Lung microvascular endothelial cell (primary cell): ENCODE results near the gene MAPK6. TPM values are rescaled to one million over a fixed set of nuclear protein-coding genes. Genes with fewer than 3 reads are reported as not detected.
"Not testable (repeated sequence)": the region's sequence is repeated elsewhere in the genome, so short reads cannot be mapped to it uniquely, and the experiment has no call there.

ENCODE experiments used
- DNase-seq, 2 donors: peaks; one replicate each; pipeline versions ENCODE4 v3.0.0 to v3.0.0-alpha.2; 2010; ENCODE audit warnings: low read depth in 2 of 2
- total RNA-seq: library from RNA; depleted of rRNA; stranded (reverse); fragments of >200 nt; gene quantifications from 2 replicates; pipeline ENCODE4 v1.2.1, GENCODE V29; 2014

The MAPK6 gene
- total RNA-seq, 1 donor from 2014 or later, result 24.6 TPM

DNA sequence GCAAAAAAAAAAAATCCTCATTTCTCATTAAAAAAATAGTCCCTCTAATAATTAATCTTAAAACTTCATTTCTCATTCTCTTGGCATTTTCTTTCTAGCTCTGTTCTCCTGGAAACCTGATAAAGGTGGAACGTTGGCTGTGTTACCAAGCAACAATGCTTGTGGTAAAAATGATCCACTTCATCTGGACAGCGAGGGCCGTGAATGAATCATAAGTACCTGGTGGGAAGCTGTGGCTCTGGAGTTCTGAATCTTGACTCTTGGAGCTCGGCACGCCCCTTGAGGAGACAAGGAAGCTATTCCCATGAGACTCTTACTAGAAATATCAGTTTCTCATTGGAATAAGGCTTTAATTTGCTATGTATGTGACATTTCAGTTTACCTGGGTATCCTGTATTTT, 61.0 kb downstream of the MAPK6 start:
- no peak for DNase-seq

- DNase-seq, result no peak
Observed at GRCh38 chr15:52080706-52081392, 61.8 kb downstream of the MAPK6 start.

GRCh38 chr15:52082197-52083036, 63.4 kb downstream of the MAPK6 start:
- no peak for DNase-seq

GRCh38 chr15:52083037-52083359, 64.0 kb downstream of the MAPK6 start:
- DNase-seq, result not testable (repeated sequence)

GRCh38 chr15:52083603-52084002, 64.6 kb downstream of the MAPK6 start:
- no peak for DNase-seq

DNA sequence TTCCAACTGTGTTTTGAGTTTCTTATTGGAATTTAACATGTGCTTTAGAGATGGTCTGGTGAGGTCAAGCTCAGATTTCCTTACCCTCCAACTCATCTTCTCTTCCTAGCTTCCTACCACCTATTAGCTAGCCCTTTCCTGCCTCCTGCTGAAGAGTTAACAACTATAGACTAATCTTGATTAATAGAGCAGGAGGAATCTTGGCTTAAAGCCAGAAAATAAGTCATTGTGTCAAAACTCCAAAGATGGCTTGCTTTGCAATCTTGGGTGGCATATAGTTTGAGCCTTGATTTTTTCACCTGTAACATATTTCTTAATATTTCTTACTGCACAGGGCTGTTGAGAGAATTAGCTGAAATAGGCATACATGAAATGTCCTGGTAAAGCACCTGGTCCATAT, 66.3 kb downstream of the MAPK6 start:
- peak in 1 of 2 donors; percentile 49 for DNase-seq

GRCh38 chr15:52086011-52086786, 67.2 kb downstream of the MAPK6 start:
- no peak for DNase-seq

GRCh38 chr15:52090193-52090592, 71.2 kb downstream of the MAPK6 start:
- no peak for DNase-seq

DNA sequence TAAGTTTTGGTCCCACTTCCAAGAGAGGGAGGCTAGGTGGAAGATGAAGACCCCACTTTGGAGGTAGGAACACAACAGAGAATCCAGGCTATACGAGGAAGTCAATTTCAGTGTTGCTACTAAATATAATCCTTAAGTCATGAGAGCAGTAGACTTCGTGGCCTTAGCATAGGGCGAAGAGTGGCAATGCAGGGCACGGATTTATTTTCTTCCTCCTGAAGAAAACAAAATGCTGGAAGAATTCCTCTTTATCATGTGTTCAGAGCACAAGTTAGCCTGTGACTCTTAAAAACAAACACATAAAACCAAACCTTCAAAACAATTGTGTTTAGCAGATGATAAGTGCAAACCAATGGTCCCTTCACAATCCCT, 74.1 kb downstream of the MAPK6 start:
- no peak for DNase-seq

DNA sequence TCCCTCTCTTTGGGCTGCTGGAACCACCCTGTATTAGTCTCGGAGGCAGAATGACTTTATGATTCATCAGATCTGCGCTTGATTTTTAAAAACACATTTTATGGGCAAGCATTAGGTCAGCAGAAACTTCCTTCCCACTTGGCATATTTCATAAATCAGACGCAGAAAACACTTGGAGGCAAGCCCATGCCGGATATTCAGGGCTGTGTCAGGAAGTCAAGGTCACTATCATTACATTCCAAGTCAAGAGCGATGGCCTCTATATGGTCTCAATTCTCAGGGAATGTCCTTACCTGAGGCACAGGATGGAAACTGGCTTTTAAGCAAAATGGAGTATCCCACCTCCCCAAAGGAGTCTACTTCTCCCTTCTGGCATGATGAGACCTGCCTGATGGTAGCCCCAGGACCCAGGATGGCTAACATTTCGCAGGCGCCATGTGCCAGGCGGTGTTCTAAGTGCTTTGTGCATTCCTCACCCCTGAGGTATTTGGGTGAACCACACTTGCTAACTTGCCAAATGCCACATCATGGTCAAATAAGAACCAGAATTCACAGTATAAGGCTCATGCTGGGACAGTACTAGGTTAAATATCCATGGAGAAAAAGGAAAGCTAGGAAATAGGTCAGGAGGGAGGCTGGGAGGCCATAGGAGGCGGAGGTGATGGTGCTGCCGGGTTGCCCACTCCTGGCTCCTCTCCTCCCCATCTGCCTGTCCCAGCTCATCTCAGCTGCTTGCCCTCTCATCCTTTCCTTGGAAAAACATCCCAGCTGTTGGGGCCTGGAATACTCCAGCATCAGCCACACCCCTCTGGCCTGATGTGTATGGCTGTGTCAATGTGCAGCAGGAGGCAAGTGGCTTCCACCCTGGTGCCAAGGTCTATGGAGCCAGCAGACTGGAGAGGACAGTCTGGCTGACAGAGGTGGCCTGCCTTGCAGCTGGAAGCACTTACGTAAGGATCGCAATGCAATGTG, 74.8 kb downstream of the MAPK6 start:
- DNase-seq, result peak; percentile 89 to 96

DNA sequence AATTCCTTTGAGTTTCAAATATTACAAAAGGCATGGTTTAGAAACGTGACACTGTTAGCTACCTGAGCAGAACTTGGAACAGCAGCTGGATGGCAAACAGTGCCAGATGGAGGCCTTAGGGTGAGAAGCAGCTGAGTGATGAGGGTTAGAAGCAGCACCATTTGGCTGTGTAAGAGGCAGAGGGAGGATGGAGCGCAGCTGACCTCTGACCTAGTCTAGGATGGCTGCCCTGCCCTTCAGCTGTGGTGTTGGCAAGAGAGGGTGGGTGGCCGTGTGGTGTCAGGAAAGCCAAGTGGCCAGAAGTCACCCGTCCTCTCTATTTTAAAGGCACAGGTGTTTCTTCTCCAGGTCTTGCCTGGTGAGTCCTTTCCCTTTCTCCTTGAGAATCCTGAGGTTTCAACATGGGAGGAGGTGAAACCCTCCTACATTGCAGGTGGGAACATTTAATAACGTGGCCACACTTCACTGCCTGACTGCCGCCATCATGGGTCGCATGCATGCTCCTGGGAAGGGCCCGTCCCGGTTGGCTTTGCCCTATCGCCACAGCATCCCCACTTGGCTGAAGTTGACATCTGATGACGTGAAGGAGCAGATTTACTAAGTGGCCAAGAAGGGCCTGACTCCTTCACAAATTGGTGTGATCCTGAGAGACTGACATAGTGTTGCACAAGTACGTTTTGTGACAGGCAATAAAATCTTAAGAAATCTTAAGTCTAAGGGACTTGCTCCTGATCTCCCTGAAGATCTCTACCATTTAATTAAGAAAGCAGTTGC, 76.0 kb downstream of the MAPK6 start:
- no peak for DNase-seq

DNA sequence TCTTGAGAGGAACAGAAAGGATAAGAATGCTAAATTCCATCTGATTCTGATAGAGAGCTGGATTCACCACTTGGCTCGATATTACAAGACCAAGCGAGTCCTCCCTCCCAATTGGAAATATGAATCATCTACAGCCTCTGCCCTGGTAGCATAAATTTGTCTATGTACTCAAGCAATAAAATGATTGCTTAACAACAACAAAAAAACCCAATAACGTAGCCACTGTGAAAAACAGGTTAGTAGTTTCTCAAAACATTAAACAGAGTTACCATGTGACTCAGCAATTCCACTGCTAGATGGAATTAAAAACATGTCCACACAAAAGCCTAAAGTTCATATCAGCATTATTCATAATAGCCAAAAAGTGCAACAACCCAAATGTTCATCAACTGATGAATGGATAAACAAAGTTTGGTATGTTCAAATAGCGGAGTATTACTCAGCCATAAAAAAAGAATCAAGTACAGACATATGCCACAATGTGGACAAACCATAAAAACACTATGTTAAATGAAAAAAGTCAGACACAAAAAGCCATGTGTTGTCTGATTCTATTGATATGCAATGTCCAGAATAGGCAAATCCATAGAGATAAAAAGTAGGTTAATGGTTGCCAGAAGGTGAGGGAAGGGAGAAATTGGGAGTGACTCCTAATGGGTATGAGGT, 76.7 kb downstream of the MAPK6 start:
- peak; percentile 90 to 93 for DNase-seq

GRCh38 chr15:52096536-52096935, 77.5 kb downstream of the MAPK6 start:
- DNase-seq, result not testable (repeated sequence)

DNA sequence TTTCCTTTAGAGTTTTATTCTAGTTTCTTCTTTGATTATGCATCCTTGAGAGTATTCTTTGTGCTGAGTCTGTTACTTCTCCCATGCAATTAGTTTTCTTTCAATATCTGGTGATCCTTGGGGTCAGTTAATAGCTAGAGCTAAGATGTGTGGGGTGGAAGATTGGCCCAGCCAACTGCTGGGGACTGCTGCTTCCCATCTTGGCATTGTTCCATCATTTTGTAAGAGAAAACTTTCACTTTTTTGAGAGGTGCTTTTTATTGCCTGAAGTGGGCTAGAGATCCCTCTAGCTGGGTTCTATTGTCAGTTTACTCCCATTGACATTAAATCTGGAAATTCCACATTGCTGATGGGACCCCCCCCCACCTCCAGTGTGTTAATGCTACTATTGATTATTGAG, 78.2 kb downstream of the MAPK6 start:
- DNase-seq, result peak; percentile 58 to 70

GRCh38 chr15:52098323-52098722, 79.3 kb downstream of the MAPK6 start:
- no peak for DNase-seq

DNA sequence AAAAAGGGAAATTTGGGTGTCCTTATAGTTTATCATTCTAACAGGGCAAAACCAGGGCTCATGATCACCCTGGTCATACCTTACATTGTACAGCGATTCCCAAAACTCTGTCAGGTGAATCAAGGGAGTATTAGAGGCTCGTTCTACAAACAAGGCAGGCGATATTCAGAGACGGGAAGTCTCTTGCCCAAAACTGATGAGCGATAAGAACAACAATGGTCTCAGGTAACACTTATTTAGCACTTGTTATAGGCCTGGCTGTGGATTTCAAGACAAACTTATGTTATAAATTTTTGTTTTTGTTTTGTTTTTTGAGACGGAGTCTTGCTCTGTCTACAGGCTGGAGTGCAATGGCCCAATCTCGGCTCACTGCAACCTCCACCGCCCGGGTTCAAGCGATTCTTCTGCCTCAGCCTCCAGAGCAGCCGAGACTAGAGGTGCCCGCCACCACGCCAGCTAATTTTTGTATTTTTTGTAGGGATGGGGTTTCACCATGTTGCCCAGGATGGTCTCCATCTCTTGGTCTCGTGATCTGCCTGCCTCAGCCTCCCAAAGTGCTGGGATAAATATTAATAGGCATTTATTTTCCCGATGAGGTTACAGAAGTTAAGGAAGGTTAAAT, 80.7 kb downstream of the MAPK6 start:
- DNase-seq, result no peak

DNA sequence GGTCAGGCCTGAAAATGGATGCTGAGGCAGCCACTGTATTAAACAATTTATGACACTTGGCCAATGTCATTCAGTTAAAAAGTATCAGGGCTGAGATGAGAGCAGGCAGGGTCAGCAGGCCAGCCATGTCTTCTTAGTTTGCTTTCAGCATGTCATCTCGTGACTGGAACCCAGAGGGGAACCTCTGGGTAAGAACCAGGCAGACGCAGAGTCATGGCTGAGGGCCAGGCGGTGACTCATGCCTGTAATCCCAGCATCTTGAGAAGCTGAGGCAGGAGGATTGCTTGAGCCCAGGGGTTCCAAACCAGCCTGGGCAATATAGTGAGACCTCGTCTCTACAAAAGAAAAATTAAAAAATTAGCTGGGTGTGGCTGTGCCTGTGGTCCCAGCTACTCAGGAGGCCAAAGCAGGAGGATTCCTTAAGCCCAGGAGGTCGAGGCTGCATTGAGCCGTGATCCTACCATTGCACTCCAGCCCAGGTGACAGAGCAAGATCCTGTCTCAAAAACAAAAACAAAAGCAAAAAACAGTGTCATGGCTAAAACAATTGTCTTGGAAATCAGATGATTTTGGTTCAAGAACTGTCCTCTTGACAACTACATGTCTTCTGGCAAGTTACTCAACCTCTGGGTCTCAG, 81.9 kb downstream of the MAPK6 start:
- peak in 1 of 2 donors; percentile 97 for DNase-seq

DNA sequence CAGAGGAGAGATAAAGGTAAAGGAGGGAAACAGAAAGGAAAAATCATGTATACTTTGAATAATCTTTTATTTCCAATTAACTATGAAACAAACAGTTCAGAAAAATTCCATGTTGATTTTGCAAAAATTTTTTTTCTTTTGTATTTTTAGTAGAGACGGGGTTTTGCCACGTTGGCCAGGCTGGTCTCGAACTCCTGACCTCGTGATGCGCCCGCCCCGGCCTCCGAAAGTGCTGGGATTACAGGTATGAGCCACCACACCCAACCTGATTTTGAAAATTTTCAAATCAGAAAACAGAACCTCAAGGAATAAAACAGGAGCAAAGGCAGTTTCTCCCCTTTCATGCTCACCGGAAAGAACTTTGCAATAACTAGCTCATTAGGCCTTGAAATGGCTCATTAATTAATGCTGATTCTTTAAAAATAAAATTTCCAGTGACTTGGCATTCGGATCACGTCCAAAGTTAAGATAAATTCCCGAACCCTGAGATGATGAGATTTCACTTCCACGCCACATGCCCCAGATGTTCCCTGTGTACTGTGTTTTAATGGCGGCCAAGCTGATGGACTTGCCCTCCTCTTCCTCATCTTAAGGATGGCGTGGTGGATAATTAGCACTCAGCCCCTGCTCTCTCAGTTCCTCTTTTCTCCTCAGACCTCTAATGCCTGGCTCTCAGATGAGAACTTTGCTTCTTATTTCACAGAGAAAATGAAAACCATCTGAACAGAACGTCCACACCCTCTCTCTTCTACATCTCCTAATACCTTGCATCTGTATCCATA, 82.7 kb downstream of the MAPK6 start:
- no peak for DNase-seq
